ENCODE data around the gene SSR4.
A peak's percentile ranks its signal among the peaks of the same experiment; 100 is the strongest.

The SSR4 gene

GRCh38 chrX:153769158-153769864, 25.2 kb upstream of the SSR4 start:
- peak; percentile 21 for DNase-seq (ENCODE audit: low spot score)

- DNase-seq (ENCODE audit: low spot score) = peak; percentile 20
Observed at GRCh38 chrX:153769865-153770600, 24.4 kb upstream of the SSR4 start.

- DNase-seq (ENCODE audit: low spot score) = peak; percentile 6
Observed at GRCh38 chrX:153770601-153771414, 23.7 kb upstream of the SSR4 start.

- DNase-seq (ENCODE audit: low spot score) = peak; percentile 24
Observed at GRCh38 chrX:153771415-153772315, 22.8 kb upstream of the SSR4 start.

- peak; percentile 13 for DNase-seq (ENCODE audit: low spot score)
Observed at GRCh38 chrX:153772316-153773217, 21.9 kb upstream of the SSR4 start.

GRCh38 chrX:153773218-153773611, 21.3 kb upstream of the SSR4 start:
- peak; percentile 18 for DNase-seq (ENCODE audit: low spot score)

- peak; percentile 18 for DNase-seq (ENCODE audit: low spot score)
Observed at GRCh38 chrX:153773741-153774575, 20.5 kb upstream of the SSR4 start.

- DNase-seq (ENCODE audit: low spot score) = peak; percentile 4
Observed at GRCh38 chrX:153774576-153775292, 19.7 kb upstream of the SSR4 start.

GRCh38 chrX:153775293-153776119, 19.0 kb upstream of the SSR4 start:
- peak; percentile 15 for DNase-seq (ENCODE audit: low spot score)

GRCh38 chrX:153776120-153776599, 18.3 kb upstream of the SSR4 start:
- DNase-seq (ENCODE audit: low spot score) = peak; percentile 23

- DNase-seq (ENCODE audit: low spot score) = peak; percentile 47
Observed at GRCh38 chrX:153776611-153777045, 17.8 kb upstream of the SSR4 start.

- DNase-seq (ENCODE audit: low spot score) = peak; percentile 14
Observed at GRCh38 chrX:153777261-153778090, 17.0 kb upstream of the SSR4 start.

- no peak for DNase-seq (ENCODE audit: low spot score)
Observed at GRCh38 chrX:153778181-153778580, 16.3 kb upstream of the SSR4 start.

GRCh38 chrX:153778684-153779101, 15.8 kb upstream of the SSR4 start:
- no peak for DNase-seq (ENCODE audit: low spot score)

- DNase-seq (ENCODE audit: low spot score) = no peak
Observed at GRCh38 chrX:153779891-153780677, 14.4 kb upstream of the SSR4 start.
